ENCODE measurements around the gene UCK2.

The UCK2 gene

DNA sequence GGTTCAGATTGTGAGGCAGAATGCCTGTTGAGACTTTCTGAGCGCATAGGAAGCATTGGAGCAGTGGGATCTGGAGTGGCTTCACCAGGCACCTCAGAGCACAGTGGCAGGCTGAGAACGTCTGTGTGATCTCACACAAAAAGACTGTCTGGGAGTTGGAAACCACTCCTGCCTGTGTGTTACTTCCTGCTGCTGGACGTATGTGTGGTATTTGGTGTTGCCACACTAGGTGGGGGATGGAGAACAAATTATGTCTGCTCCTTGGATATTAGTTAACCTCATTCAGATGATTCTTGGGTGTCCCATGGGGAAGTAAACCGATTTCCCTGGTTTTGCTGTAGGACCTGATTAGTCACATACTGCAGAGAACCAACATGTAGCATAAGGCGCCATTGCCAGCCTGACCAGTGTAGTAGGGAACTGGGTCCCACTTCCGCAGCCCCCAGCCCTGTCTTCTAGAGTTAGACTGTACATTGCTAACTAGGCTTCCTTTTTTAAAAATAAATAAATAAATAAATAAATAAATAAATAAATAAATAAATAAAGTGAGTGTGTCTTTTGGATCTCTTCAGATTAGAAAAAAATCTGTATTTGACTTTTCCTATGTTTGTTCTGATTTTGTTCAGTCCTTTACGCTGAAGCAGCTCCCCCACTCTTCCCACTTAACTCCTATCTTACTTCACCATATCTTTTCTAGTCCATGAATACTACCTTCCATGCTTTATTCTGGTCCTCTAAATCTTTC is 26.9 kb downstream of the UCK2 start:
- in situ Hi-C loops (cut with MboI; ENCODE audit: low sequenced_read_pairs) = no loop called here

DNA sequence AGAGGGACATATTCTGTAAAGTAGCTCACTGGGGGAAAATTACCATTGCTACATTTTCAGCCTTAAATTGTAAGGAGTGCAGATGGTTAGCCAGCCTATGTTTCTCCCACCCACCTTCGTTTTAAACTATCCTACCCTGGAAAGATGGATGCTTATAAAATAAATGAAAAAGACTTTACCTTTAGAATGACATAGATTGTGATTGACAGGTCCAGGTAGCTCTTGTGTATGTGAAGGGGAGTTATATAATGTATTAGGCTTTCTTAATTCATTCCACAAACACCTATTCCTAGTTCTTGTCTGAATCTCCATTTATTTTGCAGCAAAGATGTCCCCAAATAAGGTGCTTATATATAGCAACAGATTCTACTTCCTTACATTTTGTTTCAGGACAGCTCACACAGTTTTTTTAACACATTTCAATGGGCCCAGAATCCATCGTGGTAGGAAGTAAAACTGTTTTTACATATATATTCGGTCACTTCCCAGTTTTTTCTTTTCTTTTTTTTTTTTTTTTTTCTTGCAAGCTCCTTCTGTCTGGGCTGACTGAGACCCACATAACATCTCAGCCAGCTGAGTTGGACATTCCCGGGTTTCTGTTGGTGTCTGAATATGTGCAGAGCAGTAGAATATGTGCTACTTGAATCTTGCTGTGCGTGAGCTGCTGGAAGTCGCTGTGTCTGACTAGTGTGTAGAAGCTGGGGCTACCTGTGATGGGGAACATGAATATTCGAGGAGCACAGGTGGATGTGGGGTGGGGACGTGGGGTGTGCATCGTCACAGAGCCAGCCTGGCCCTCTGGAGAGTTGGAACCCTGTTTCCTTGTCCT is 27.8 kb downstream of the UCK2 start:
- in situ Hi-C loops (cut with MboI; ENCODE audit: low sequenced_read_pairs) = no loop called here

DNA sequence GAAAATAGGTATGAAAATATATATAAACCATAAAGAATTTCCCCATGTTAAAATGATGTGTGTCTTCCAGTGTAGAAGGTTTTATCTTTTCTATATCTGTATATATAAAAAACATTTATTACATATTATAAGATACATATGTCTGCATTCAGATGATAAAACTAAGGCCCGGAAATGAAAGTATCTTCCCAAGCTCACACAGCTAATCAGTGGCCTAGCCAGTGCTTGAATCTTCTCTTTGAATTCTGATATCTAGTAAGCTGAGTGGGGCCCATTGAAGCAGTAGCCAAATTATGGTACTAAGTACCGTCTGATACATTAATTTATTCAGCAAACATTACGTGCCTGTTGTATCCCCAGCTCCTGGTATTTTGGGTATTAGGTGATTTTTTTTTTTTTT is 28.6 kb downstream of the UCK2 start:
- in situ Hi-C loops (cut with MboI; ENCODE audit: low sequenced_read_pairs) = no loop called here

GRCh38 chr1:165856606-165857005 is 29.2 kb downstream of the UCK2 start:
- in situ Hi-C loops (cut with MboI; ENCODE audit: low sequenced_read_pairs) = no loop called here

DNA sequence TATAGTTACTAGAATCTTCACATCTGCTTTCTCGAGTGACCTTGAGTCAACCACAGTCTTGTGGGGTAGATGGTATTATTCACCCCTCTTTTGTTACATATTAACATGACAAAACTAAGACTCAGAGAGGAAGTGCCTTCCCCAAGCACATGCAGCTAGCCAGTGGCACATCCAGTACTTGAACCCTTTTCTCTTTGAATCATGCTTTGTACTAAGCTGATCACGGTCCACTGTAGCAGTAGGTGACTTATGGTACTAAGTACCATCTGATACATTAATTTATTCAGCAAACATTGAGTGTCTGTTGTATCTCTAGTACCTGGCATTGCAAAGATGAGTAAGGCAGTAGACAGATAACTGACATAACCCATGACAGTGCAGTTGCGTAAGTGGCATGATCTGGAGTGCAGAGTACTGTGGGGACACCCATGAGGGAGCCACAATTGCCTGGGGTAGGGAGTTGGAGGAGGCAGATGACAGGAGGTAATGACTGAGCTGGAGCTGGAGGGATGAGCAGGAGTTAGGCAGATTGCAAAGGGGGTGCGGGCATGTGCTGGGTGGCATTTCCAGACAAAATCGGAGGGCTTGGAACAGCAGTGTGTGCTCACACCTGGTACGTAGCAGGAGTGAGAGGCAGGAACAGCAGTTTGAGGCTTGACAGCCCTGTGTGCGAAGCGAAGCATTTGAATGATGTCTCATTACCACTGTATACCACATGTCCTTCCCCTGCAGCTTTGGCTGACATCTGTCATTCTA is 29.8 kb downstream of the UCK2 start:
- in situ Hi-C loops (cut with MboI; ENCODE audit: low sequenced_read_pairs) = no loop called here

DNA sequence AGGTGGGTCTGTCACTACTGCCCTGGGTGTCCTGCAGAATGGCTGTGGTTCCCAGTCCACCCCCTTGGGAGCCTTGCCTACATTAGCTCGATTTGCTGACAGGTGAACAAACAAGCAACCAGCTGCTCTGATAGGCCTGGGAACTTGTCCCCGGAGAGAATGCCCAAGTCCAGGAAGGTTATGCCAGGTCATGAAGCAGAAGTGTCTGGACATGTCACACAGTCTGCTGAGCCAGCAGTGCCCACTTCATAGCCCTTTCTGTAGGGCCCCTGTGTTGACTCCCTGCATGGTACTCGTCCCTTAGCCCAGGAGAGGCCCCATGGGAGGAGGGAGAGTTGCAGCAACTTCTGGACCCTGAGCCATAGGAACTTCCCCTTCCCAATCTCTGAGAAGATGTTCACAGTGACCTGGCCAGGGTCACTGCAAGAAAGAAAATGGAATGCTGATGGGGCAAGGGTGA is 31.0 kb downstream of the UCK2 start:
- in situ Hi-C loops (cut with MboI; ENCODE audit: low sequenced_read_pairs) = no loop called here

- in situ Hi-C loops (cut with MboI; ENCODE audit: low sequenced_read_pairs) = no loop called here
These were observed 31.8 kb downstream of the UCK2 start for GRCh38 chr1:165858967-165859845.

DNA sequence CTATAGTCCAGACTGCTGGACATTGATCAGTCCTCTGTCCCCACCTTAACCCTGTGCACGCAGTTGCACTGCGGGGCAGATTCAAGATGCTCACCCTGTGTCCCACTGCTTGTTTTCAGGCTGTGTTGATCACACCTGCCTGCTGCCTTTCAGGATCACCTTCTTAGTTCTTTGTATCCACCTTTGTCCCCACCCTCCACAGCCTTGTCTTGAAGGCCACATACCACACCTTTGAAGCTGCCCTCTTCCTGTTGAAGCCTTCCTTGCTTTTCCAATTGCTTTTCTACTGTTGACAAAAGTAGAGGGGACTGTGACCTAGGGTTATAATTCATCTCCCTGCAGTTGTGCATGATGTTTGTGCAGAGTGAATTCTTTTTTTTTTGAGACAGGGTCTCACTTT is 32.7 kb downstream of the UCK2 start:
- in situ Hi-C loops (cut with MboI; ENCODE audit: low sequenced_read_pairs) = no loop called here

DNA sequence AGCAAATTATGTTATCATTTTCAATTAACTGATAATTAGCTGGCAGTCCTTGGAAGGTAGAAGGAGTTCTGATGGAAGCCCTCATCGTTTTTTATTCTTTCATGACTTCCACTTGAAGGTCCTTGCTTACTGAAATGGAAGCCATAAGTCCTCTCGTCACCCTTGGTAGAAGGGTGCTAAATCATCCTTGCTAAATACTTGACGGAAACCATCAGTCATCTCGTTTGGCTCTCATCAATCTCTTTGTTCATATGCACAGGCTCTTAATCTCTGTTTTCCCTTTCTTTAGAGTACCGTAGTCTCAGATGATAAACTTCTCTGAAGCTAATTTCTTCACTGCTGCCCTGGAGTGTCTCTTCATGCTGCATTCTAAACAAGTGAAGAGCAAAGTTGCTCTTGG is 34.5 kb downstream of the UCK2 start:
- in situ Hi-C loops (cut with MboI; ENCODE audit: low sequenced_read_pairs) = no loop called here

- in situ Hi-C loops (cut with MboI; ENCODE audit: low sequenced_read_pairs) = no loop called here
These were observed 35.0 kb downstream of the UCK2 start for GRCh38 chr1:165862448-165862847.

GRCh38 chr1:165863346-165863745 is 35.9 kb downstream of the UCK2 start:
- in situ Hi-C loops (cut with MboI; ENCODE audit: low sequenced_read_pairs) = no loop called here

- in situ Hi-C loops (cut with MboI; ENCODE audit: low sequenced_read_pairs) = no loop called here
These were observed 38.4 kb downstream of the UCK2 start for GRCh38 chr1:165865633-165866340.

DNA sequence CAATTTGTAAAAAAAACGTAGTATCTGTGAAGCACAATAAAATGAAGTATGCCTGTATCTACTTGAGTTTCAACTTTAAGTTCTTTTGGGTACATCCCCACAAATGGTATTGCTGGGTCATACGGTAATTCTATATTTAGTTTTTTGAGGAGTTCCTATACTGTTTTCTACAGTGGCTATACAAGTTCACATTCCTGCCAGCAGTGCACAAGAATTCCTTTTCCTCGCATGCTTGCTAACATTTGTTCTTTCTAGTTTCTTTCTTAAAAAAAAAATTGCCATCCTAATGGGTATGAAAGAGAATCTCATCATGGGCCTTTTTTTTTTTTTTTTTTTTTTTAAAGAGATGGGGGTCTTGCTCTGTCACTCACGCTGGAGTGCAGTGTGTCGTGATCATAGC is 41.9 kb downstream of the UCK2 start:
- in situ Hi-C loops (cut with MboI; ENCODE audit: low sequenced_read_pairs) = no loop called here

- in situ Hi-C loops (cut with MboI; ENCODE audit: low sequenced_read_pairs) = no loop called here
These were observed 44.1 kb downstream of the UCK2 start for GRCh38 chr1:165871311-165872067.

DNA sequence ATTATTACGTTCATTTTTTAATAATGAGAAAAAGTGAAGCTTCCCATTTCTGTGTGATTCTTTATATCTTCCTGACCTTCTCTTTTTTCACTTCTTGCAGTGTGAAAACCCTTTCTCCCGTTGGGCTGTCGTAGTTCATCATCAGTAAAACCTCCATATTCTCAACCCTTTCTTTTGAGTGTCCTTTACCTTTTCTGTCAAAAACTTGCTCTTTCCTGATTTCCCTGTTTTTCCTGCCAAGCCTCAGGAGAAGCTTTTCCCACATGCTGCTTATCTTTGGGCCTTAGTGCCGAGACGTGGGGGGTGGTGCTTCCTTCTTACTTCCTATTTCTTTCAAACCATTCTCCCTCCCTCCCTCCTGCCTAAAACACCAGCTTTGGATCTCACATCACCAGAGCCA is 46.1 kb downstream of the UCK2 start:
- in situ Hi-C loops (cut with MboI; ENCODE audit: low sequenced_read_pairs) = no loop called here

DNA sequence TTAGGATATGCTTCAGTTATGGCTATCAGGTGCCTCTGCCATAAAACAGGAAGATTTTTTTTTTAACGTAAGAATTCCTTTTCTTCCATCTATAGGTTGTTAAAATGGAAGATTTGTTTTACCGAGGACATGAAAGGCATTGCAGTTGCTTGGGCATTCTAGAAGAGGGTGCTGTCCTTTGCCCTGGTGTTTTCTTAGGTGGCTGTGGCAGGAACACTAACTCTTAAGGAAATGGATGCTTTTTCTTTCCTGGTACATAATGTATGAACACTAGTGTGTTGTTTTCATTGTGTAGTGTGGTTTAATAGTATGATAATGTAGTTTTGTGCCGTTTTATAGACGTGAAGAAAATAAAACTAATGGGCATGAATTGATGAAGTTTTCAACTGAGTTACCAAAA is 47.2 kb downstream of the UCK2 start:
- in situ Hi-C loops (cut with MboI; ENCODE audit: low sequenced_read_pairs) = no loop called here

- in situ Hi-C loops (cut with MboI; ENCODE audit: low sequenced_read_pairs) = no loop called here
These were observed 47.8 kb downstream of the UCK2 start for GRCh38 chr1:165875171-165875570.

- in situ Hi-C loops (cut with MboI; ENCODE audit: low sequenced_read_pairs) = no loop called here
These were observed 48.2 kb downstream of the UCK2 start for GRCh38 chr1:165875604-165876003.

DNA sequence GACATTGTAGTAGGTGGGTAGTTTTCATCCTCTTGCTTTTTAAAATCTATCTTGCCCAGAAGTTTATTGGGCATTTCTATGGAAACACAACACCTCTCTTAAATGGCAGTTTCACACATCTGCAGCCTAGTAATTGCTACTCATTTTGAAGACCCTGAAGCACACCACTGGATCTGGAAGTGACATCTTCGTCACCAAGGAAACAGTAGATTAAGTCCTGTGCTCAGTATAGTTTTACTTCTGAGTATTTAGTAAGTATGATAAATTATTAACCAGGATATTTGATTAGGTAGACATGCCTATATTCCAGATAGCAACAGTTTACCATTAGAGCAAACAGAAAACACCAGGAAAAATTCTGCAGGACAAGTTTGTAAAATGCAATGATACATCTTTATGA is 48.7 kb downstream of the UCK2 start:
- in situ Hi-C loops (cut with MboI; ENCODE audit: low sequenced_read_pairs) = no loop called here

Measured in HL-60/S4 (cell line).